H7 (cell line): ENCODE results near the gene CXCL13. TPM values are rescaled to one million over a fixed set of nuclear protein-coding genes. Genes with fewer than 3 reads are reported as not detected.

ENCODE experiments used
- total RNA-seq: library from RNA; depleted of rRNA; stranded (reverse); fragments of >200 nt; shearing (Covaris generic); gene quantifications from 2 replicates; pipeline ENCODE4 v1.2.3, GENCODE V29; 2014; rRNA removed

The CXCL13 gene
- total RNA-seq, 1 experiment from 2014 or later, result not detected

Other genes starting within 250 kb of the CXCL13 start
- 5.1 and 8.7 TPM in 2 replicates for gene CNOT6L, start 213.5 kb downstream of the CXCL13 start, total RNA-seq